ENCODE measurements around the gene GNG4. TPM values are rescaled to one million over a fixed set of nuclear protein-coding genes. Genes with fewer than 3 reads are reported as not detected.

Gene GNG4
- total and polyA plus RNA-seq, 2 donors (not counting 3 experiments of a cell fraction or from before 2014, with no cell fraction given): 0.10 TPM; not detected in 1

DNA sequence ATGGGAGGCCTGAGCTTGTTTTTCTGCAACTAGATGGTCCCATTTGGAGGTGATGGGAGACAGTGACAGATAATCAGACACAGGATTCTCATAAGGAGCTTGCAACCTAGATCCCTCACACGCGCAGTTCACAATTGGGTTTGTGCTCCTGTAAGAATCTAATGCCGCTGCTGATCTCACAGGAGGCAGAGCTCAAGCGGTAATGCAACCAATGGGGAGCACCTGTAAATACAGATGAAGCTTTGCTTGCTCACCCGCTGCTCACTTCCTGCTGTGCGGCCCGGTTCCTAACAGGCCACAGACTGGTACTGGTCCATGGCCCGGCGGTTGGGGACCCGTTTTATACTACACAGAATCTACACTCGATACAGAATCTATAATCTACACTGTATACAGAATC, 92.8 kb downstream of the GNG4 start:
- DNase-seq (ENCODE audit: low read depth, low spot score) (no peak), FAIRE-seq (peak; percentile 24)
- no peaks in the 10 kb centered on the region for H3K79me2 ChIP-seq (ENCODE audit: control insufficient read depth, insufficient read depth, low read length)
- intact Hi-C loops (cut with micrococcal nuclease) (loop anchor here (1.0 kb wide), 1 partner anchor 226 kb away; no protein-coding TSS in a partner anchor), dilution Hi-C loops (cut with MboI; ENCODE audit: extremely low pct_ligation_motif_present, low sequenced_read_pairs) (no loop called here)
- H3K9me3 ChIP-seq (replicated peaks; ENCODE audit: control insufficient read depth, insufficient read depth, low read length): no peaks in the 10 kb centered on the region
- ChIA-PET CTCF (interaction anchor here (1.3 to 2.7 kb wide), 4 partner anchors 13 to 415 kb away, joined by 6 to 9 read pairs (median 8); no protein-coding TSS in a partner anchor), POLR2A (no interaction called here)
- H3K4me3 ChIP-seq (replicated peaks in 1 of 3; ENCODE audit: insufficient read depth in 1 of 3, low read depth in 1 of 3, low read length in 3 of 3): no peak overlapping the region
- no peaks in the 10 kb centered on the region for H3K36me3 ChIP-seq (ENCODE audit: control insufficient read depth in 2 of 2, extremely low read depth in 1 of 2, insufficient read depth in 2 of 2, low read length in 2 of 2)
- no peak overlapping the region for H3K9ac ChIP-seq (replicated peaks; ENCODE audit: extremely low read depth, insufficient read depth, low read length)
- no peak overlapping the region for H3K4me2 ChIP-seq (ENCODE audit: insufficient read depth, low read length)
- TF ChIP-seq FOS (IDR thresholded peaks at IDR 0.05; ENCODE audit: borderline replicate concordance, insufficient read depth, low read length) (no peak), MYC (IDR thresholded peaks at IDR 0.05; ENCODE audit: low read depth, low read length) (no peak), POLR2A (IDR thresholded peaks at IDR 0.05; ENCODE audit: low read depth, low read length) (no peak), GATA2 (IDR thresholded peaks at IDR 0.05; ENCODE audit: insufficient read depth, insufficient read length, low read depth, low read length) (no peak), POLR2AphosphoS5 (IDR thresholded peaks at IDR 0.05; ENCODE audit: insufficient read depth, low read depth, low read length) (no peak), JUN (IDR thresholded peaks at IDR 0.05; ENCODE audit: borderline replicate concordance, insufficient read depth, insufficient read length, low read depth) (no peak), EZH2 (IDR thresholded peaks at IDR 0.05; ENCODE audit: borderline replicate concordance, low read depth, low read length, severe bottlenecking) (no peak)
- TF ChIP-seq, protein P1, sequence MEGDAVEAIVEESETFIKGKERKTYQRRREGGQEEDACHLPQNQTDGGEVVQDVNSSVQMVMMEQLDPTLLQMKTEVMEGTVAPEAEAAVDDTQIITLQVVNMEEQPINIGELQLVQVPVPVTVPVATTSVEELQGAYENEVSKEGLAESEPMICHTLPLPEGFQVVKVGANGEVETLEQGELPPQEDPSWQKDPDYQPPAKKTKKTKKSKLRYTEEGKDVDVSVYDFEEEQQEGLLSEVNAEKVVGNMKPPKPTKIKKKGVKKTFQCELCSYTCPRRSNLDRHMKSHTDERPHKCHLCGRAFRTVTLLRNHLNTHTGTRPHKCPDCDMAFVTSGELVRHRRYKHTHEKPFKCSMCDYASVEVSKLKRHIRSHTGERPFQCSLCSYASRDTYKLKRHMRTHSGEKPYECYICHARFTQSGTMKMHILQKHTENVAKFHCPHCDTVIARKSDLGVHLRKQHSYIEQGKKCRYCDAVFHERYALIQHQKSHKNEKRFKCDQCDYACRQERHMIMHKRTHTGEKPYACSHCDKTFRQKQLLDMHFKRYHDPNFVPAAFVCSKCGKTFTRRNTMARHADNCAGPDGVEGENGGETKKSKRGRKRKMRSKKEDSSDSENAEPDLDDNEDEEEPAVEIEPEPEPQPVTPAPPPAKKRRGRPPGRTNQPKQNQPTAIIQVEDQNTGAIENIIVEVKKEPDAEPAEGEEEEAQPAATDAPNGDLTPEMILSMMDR (IDR thresholded peaks at IDR 0.05; ENCODE audit: extremely low read depth in 1 of 2, insufficient read depth in 1 of 2, low read depth in 1 of 2, low read length in 2 of 2): no peak
- TF ChIP-seq, protein P2, sequence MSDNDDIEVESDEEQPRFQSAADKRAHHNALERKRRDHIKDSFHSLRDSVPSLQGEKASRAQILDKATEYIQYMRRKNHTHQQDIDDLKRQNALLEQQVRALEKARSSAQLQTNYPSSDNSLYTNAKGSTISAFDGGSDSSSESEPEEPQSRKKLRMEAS (IDR thresholded peaks at IDR 0.05; ENCODE audit: insufficient read depth, insufficient read length): no peak
- no peaks in the 10 kb centered on the region for H3K9me1 ChIP-seq (replicated peaks; ENCODE audit: control insufficient read depth, extremely low read depth, insufficient read depth, low read length)
- H2AFZ ChIP-seq (ENCODE audit: low read depth, low read length): no peak overlapping the region
- H3K27ac ChIP-seq (ENCODE audit: insufficient read depth, low read depth, low read length): no peak overlapping the region
- no peaks in the 10 kb centered on the region for H4K20me1 ChIP-seq (replicated peaks; ENCODE audit: control insufficient read depth, extremely low read depth, insufficient read depth, low read length)
- no TSS peak for BruUV-seq (replicated peaks)
- H3K4me1 ChIP-seq (ENCODE audit: control insufficient read depth, extremely low read depth, insufficient read depth, low read length): no peaks in the 10 kb centered on the region
- no peaks in the 10 kb centered on the region for H3K27me3 ChIP-seq (ENCODE audit: control insufficient read depth in 2 of 2, insufficient read depth in 2 of 2, low read length in 2 of 2)

Measured in endothelial cell of umbilical vein (primary cell).